Kidney (tissue), 14 donors: ENCODE data around the gene TMCC1. TPM values are rescaled to one million over a fixed set of nuclear protein-coding genes. Genes with fewer than 3 reads are reported as not detected.
"Not testable (repeated sequence)": the region's sequence is repeated elsewhere in the genome, so short reads cannot be mapped to it uniquely, and the experiment has no call there.

Source experiments
- DNase-seq, 5 donors: peaks; one replicate each; pipeline ENCODE4 v3.0.0-alpha.2; 2013 to 2020
- FAIRE-seq: peaks from 2 replicates; lab custom pipeline; 2012; peaks lifted over from hg19 to GRCh38; lab: Jason Lieb, UNC
- H3K27ac ChIP-seq, 2 donors: one replicate each; pipeline ENCODE4 v1.7.0; 2013; ENCODE audit warnings: low read depth in 2 of 2, low read length in 2 of 2, inconsistent platforms in 1 of 2
- H3K27me3 ChIP-seq: one replicate; pipeline ENCODE4 v1.7.1; 2013; ENCODE audit warnings: low read length, inconsistent platforms; ENCODE audit not compliant: control insufficient read depth, insufficient read depth
- H3K36me3 ChIP-seq, 3 donors: one replicate each; pipeline versions ENCODE4 v1.7.0 to v1.7.1; 2013; ENCODE audit warnings: low read length in 3 of 3, control low read depth in 1 of 3, inconsistent platforms in 1 of 3; ENCODE audit not compliant: insufficient read depth in 3 of 3, control insufficient read depth in 2 of 3
- H3K4me1 ChIP-seq, 3 donors: one replicate each; pipeline versions ENCODE4 v1.7.0 to v1.7.1; 2013; ENCODE audit warnings: low read length in 3 of 3, inconsistent platforms in 1 of 3, low read depth in 1 of 3; ENCODE audit not compliant: control insufficient read depth in 2 of 3, insufficient read depth in 2 of 3
- H3K4me3 ChIP-seq, 3 donors: one replicate each; pipeline versions ENCODE4 v1.7.0 to v1.8.1; 2013; ENCODE audit warnings: low read length in 3 of 3, control low read depth in 1 of 3, inconsistent platforms in 1 of 3
- H3K9ac ChIP-seq, 3 donors: one replicate each; pipeline versions ENCODE4 v1.7.0 to v1.7.1; 2013; ENCODE audit warnings: low read length in 3 of 3, control low read depth in 1 of 3, inconsistent platforms in 1 of 3
- H3K9me3 ChIP-seq, 3 donors: one replicate each; pipeline versions ENCODE4 v1.7.0 to v1.7.1; 2013; ENCODE audit warnings: low read length in 3 of 3, control low read depth in 1 of 3, inconsistent platforms in 1 of 3; ENCODE audit not compliant: control insufficient read depth in 2 of 3, insufficient read depth in 1 of 3
- intact Hi-C: fragments of 100-400 bp; cut with DNase I; formaldehyde crosslinking; loops from one replicate; pipeline ENCODE4 v1.11.1; 2022
- polyA plus RNA-seq: library from polyadenylated mRNA; stranded (reverse); fragments of 350-450 nt; fragmentation: Illumina TruSeq; extraction: RNeasy Lipid Tissue Mini Kit (QIAGEN cat#74804); gene quantifications from one replicate; pipeline ENCODE4 v1.2.3, GENCODE V29; 2014; ENCODE audit warnings: low read depth, low replicate concordance; ENCODE audit not compliant: insufficient read depth
- total RNA-seq: library from RNA; stranded (reverse); fragmentation: NEBNext Ultra II Directional; extraction: Animal tissue kit (Norgen Biotek cat#: 25700); gene quantifications from one replicate; pipeline ENCODE4 v1.2.1, GENCODE V29; 2021
- TF ChIP-seq, protein P1 (sequence below): IDR thresholded peaks from 3 replicates; pipeline ENCODE4 v1.5.1; 2012; ENCODE audit warnings: mild to moderate bottlenecking, moderate library complexity, borderline replicate concordance; ENCODE audit not compliant: insufficient read depth; ENCODE audit errors: extremely low read depth
- donor health status: control.
- donor health status: control.
- donor health status: control.
- donor health status: control.
- donor health status: control.
- donor health status: DM: yes; HTN: yes; CAD: no.
- donor health status: Normal renal cell carcinoma (clear cell type).

The TMCC1 gene
- total and polyA plus RNA-seq, 2 donors from 2014 or later = 8.4 to 42.4 TPM

DNA sequence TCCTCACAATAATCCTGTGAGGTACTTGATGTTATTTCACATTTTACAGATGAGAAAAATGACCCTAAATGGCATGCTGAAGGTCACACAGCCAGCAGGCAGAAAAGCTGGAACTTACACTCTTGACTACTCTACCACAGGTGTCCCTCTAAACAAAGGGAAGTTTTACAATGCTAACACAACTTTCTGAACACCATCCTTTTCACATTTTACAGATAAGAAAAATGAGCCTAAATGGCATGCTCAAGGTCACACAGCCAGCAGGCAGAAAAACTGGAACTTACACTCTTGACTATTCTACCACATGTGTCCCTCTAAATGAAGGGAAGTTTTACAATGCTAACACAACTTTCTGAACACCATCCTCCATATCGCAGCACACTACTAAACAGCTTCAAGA is 35.6 kb downstream of the TMCC1 start:
- intact Hi-C loops = no loop called here
- DNase-seq = no peak
- Histone ChIP-seq H3K9ac (no peak overlapping the region), H3K9me3 (no peaks in the 10 kb centered on the region), H3K4me3 (no peak overlapping the region), H3K36me3 (no peaks in the 10 kb centered on the region), H3K4me1 (peaks cover 0 to 6% (median 0%) of the 10 kb centered on the region in 3 donors), H3K27ac (no peak overlapping the region), H3K27me3 (no peaks in the 10 kb centered on the region)
- no peak for FAIRE-seq
- TF ChIP-seq, protein P1, sequence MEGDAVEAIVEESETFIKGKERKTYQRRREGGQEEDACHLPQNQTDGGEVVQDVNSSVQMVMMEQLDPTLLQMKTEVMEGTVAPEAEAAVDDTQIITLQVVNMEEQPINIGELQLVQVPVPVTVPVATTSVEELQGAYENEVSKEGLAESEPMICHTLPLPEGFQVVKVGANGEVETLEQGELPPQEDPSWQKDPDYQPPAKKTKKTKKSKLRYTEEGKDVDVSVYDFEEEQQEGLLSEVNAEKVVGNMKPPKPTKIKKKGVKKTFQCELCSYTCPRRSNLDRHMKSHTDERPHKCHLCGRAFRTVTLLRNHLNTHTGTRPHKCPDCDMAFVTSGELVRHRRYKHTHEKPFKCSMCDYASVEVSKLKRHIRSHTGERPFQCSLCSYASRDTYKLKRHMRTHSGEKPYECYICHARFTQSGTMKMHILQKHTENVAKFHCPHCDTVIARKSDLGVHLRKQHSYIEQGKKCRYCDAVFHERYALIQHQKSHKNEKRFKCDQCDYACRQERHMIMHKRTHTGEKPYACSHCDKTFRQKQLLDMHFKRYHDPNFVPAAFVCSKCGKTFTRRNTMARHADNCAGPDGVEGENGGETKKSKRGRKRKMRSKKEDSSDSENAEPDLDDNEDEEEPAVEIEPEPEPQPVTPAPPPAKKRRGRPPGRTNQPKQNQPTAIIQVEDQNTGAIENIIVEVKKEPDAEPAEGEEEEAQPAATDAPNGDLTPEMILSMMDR = no peak

DNA sequence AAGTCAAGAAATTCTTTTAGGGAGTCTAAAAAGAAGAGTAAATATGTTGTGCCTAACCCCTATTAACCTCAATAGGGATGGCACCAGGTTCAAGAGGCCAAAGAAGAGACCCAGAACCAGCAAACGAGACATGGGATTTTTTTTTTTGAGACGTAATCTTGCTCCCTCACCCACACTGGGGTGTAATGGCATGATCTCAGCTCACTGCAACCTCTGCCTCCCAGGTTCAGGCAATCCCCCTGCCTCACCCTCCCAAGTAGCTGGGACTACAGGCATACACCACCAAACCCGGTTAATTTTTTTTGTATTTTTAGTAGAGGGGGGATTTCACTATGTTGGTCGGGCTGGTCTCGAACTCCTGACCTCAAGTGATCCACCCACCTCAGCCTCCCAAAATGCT is 36.7 kb downstream of the TMCC1 start:
- DNase-seq, H3K9me3 ChIP-seq, H3K4me3 ChIP-seq, H3K27ac ChIP-seq, FAIRE-seq, intact Hi-C loops, H3K27me3 ChIP-seq, H3K9ac ChIP-seq, H3K36me3 ChIP-seq, H3K4me1 ChIP-seq: not testable (repeated sequence)

DNA sequence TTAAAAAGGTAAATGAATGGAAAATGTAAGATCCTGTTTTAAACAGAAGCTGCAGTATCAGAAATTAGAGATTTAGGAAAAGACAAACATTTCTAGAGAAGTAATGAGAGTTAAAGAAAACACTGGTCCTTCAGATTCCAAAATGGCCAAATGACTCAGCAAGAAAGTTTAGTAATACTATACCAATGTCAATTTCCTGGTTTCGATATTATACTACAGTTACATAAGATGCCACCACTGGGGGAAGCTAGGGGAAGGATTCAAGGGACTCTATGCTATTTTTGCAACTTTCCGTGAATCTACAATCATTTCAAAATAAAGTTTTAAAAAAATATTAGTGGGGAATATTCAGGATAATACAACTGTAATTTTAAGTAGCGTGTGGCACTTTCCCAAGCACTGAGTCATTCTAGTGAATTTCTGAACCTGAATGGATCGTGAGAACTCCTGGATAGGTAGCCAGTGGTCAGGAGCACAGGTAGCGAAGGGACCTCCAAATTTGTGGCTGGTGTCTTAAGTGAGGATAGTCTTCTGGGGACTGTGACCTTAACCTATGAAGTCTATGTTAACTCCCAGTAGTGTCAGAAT is 37.6 kb downstream of the TMCC1 start:
- H3K9ac ChIP-seq = no peak overlapping the region
- no peak overlapping the region for H3K4me3 ChIP-seq
- H3K27ac ChIP-seq = no peak overlapping the region
- intact Hi-C loops = no loop called here
- H3K9me3 ChIP-seq = no peaks in the 10 kb centered on the region
- H3K36me3 ChIP-seq = no peaks in the 10 kb centered on the region
- H3K27me3 ChIP-seq = no peaks in the 10 kb centered on the region
- TF ChIP-seq, protein P1 = no peak
- peak in 1 of 5 donors; percentile 9 for DNase-seq
- FAIRE-seq = no peak
- peaks cover 0 to 6% (median 0%) of the 10 kb centered on the region in 3 donors for H3K4me1 ChIP-seq

DNA sequence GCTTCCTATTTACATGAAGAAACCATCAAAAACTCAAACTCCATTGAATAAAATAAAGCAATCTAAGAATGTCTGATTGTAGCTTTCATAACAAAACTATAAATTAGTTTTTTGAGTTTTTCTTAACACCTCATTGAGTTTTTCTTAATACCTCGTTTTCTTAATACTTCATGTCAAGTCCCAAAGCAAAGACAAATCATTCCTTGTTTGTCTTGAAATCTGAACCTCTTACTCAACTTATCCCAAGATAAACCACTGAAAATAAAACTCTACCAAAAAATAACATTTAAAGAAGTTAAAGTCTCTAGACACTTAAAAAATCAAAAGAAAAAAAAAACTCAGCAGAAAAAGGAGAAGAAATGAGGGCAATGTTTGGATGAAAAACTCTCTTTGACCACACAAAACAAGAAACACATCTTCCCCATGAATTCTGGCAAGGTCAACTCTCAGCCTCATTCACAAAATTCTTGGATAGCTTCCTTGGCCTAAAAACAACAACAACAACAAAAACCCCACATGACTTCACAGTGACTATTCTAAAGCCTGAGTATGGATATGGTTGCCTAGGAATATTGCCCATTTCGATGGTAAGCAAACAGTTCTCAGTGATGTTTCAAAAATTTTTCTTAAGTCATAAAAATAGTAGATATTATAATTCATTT is 38.2 kb downstream of the TMCC1 start:
- DNase-seq (peak in 2 of 5 donors; percentile 27 to 43), FAIRE-seq (no peak)
- peaks cover 0 to 6% (median 0%) of the 10 kb centered on the region in 3 donors for H3K4me1 ChIP-seq
- H3K27ac ChIP-seq = no peak overlapping the region
- H3K36me3 ChIP-seq = no peaks in the 10 kb centered on the region
- TF ChIP-seq, protein P1 = no peak
- H3K9ac ChIP-seq = no peak overlapping the region
- intact Hi-C loops = no loop called here
- H3K4me3 ChIP-seq = no peak overlapping the region
- no peaks in the 10 kb centered on the region for H3K27me3 ChIP-seq
- H3K9me3 ChIP-seq = no peaks in the 10 kb centered on the region
